Common myeloid progenitor, CD34-positive (primary cell): ENCODE results near the gene FAM83C.

ENCODE experiments used
- CTCF ChIA-PET: fragments of 350-600 bp; sonication (Branson Sonifier 250); formaldehyde crosslinking; loops from one replicate; lab custom pipeline; 2021; ENCODE audit warnings: antibody characterized with exemption; lab: Charles Lee
- POLR2A ChIA-PET: fragments of 350-600 bp; sonication (Branson Sonifier 250); formaldehyde crosslinking; loops from one replicate; lab custom pipeline; 2021; ENCODE audit warnings: antibody characterized with exemption; lab: Charles Lee
- DNase-seq, 3 donors: peaks; one replicate each; pipeline versions ENCODE4 v3.0.0 to v3.0.0-alpha.2; 2013
- H3K27ac ChIP-seq, 2 experiments: 1 replicate in 1 of 2; 2 replicates in 1 of 2; pipeline ENCODE4 v1.7.0; 2013; ENCODE audit warnings: inconsistent platforms in 2 of 2, low read length in 2 of 2, mild to moderate bottlenecking in 2 of 2, low read depth in 1 of 2, moderate library complexity in 1 of 2; ENCODE audit not compliant: severe bottlenecking in 2 of 2, insufficient read depth in 1 of 2, poor library complexity in 1 of 2
- H3K27me3 ChIP-seq, 5 experiments: replicated peaks in 2 of 5; 1 replicate in 3 of 5; 2 replicates in 2 of 5; pipeline versions ENCODE4 v1.6.1 to v1.7.0; 2013; ENCODE audit warnings: low read length in 4 of 5, mild to moderate bottlenecking in 2 of 5, moderate library complexity in 2 of 5, inconsistent platforms in 1 of 5; ENCODE audit not compliant: insufficient read depth in 5 of 5, control insufficient read depth in 4 of 5
- H3K36me3 ChIP-seq, 4 experiments: 1 replicate in 2 of 4; 2 replicates in 2 of 4; pipeline versions ENCODE4 v1.6.1 to v1.7.0; 2013; ENCODE audit warnings: low read length in 3 of 4, control low read depth in 1 of 4, mild to moderate bottlenecking in 1 of 4; ENCODE audit not compliant: control insufficient read depth in 4 of 4, insufficient read depth in 4 of 4
- H3K4me1 ChIP-seq, 4 experiments: 1 replicate in 3 of 4; 2 replicates in 1 of 4; pipeline versions ENCODE4 v1.6.1 to v1.7.1; 2013; ENCODE audit warnings: low read length in 3 of 4, mild to moderate bottlenecking in 3 of 4, control low read depth in 1 of 4, inconsistent platforms in 1 of 4, moderate library complexity in 1 of 4; ENCODE audit not compliant: control insufficient read depth in 4 of 4, insufficient read depth in 4 of 4; ENCODE audit errors: control extremely low read depth in 1 of 4
- H3K4me3 ChIP-seq, 7 experiments: 1 replicate in 4 of 7; 2 replicates in 3 of 7; pipeline versions ENCODE4 v1.5.1 to v1.7.0; 2013; ENCODE audit warnings: mild to moderate bottlenecking in 7 of 7, low read length in 6 of 7, moderate library complexity in 6 of 7, inconsistent platforms in 2 of 7, low read depth in 2 of 7, control low read depth in 1 of 7; ENCODE audit not compliant: insufficient read depth in 4 of 7, control insufficient read depth in 1 of 7; ENCODE audit errors: extremely low read depth in 1 of 7
- H3K9me3 ChIP-seq, 5 experiments: 1 replicate in 4 of 5; 2 replicates in 1 of 5; pipeline versions ENCODE4 v1.6.1 to v1.7.1; 2013; ENCODE audit warnings: low read length in 4 of 5, mild to moderate bottlenecking in 2 of 5, inconsistent platforms in 1 of 5, low read depth in 1 of 5, moderate library complexity in 1 of 5; ENCODE audit not compliant: control insufficient read depth in 4 of 5, insufficient read depth in 2 of 5; ENCODE audit errors: control extremely low read depth in 1 of 5
- WGBS: methylation state at CpG from one replicate; pipeline ENCODE4 v1.1.5; 2013; ENCODE audit not compliant: insufficient coverage; 5-methylcytosine and 5-hydroxymethylcytosine counted together

FAM83C gene

DNA sequence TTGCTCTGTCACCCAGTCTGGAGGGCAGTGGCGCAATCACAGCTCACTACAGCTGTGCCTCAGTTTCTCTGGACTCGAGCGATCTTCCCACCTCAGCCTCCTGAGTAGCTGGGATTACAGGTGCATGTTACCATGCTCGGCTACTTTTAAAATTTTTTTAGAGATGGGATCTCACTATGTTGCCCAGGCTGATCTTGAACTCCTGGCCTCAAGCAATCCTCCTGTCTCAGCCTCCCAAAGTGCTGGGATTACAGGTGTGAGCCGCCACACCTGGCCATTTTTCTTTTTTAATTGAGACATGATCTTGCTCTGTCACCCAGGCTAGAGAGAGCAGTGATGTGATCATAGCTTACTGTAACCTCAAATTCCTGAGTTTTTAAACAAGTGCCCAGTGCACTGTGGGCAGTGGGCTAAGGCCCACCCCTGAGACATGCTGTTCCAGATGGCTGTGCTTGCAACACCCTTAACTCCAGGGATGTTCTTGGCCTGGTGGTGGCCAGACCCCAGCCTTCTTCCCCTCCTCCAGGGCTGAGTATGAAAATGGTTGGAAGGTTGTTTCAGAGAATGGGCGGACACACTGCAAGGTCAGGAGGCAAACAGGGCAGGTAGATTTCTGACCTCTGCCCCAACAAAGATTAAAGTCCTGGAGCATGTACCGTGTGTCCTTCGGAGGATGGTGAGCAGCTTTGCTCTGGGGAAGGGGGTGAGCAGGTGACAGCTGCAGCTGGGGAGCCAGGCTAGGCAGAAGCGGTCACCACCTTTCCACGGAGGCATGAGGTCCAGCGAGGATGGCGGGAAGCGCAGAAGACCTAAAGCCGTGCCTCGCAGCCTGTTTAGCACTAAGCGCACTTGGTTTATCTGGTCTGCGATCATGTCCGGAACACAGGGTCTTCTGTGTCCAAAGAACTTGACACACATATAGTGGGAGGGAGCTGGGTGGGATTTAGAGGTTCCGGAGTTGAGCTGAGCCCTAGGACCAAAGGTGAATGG is 1.4 kb upstream of the FAM83C start:
- H3K9me3 ChIP-seq = no peaks in the 10 kb centered on the region
- no peaks in the 10 kb centered on the region for H3K27me3 ChIP-seq
- WGBS = 97% methylated on average over 13 of the region's 19 CpGs
- no peaks in the 10 kb centered on the region for H3K36me3 ChIP-seq
- no peak overlapping the region for H3K4me3 ChIP-seq
- no peak for DNase-seq
- POLR2A ChIA-PET = no interaction called here
- peaks cover 0 to 2% (median 0%) of the 10 kb centered on the region in 4 experiments for H3K4me1 ChIP-seq
- H3K27ac ChIP-seq = no peak overlapping the region
- CTCF ChIA-PET = interaction anchor here (0.6 to 1.3 kb wide), 3 partner anchors 10 to 93 kb away, joined by 3 read pairs; no protein-coding TSS in a partner anchor

DNA sequence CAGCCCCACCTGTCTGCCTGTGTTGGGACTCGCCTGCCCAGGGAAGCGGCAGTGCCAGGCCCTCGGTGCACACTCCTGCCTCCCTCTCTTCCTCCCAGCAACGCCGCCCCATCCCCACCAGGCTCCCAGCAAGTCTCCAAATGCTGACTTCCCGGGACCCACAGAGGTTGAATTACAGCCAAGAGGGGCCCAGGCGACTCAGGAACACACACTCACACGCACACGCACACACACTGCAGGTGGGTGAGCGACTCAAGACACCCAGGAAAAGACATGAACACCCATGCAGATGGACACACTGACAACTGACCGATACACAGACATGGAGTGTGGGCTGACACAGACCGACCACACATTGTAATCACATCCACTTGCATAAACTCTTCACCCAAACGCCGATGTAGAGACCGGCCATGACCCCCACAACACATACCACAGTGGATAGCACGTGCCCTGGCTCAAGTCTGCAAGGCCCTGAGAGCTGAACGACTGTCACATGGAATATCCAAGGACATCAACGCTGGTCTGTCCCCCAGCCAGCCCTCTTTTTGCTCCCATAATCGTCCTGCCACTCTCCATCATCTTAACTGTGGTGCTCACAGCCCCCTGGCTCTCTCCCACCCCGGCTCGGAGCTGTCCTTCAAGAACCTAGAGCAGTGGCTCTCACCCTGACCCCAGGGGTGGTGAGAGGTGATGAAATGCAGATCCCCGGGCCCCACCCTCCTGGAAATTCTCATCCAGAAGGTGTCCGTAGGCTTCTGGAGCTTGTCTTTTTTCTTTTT is 470 bp upstream of the FAM83C start:
- Histone ChIP-seq H3K4me1 (peaks cover 0 to 2% (median 0%) of the 10 kb centered on the region in 4 experiments), H3K27me3 (no peaks in the 10 kb centered on the region), H3K4me3 (no peak overlapping the region), H3K36me3 (no peaks in the 10 kb centered on the region), H3K27ac (no peak overlapping the region), H3K9me3 (no peaks in the 10 kb centered on the region)
- ChIA-PET CTCF (interaction anchor here (1.3 kb wide), 1 partner anchor 11 kb away, joined by 3 read pairs; no protein-coding TSS in a partner anchor), POLR2A (no interaction called here)
- WGBS = 95% methylated on average over 18 of the region's 23 CpGs
- no peak for DNase-seq

DNA sequence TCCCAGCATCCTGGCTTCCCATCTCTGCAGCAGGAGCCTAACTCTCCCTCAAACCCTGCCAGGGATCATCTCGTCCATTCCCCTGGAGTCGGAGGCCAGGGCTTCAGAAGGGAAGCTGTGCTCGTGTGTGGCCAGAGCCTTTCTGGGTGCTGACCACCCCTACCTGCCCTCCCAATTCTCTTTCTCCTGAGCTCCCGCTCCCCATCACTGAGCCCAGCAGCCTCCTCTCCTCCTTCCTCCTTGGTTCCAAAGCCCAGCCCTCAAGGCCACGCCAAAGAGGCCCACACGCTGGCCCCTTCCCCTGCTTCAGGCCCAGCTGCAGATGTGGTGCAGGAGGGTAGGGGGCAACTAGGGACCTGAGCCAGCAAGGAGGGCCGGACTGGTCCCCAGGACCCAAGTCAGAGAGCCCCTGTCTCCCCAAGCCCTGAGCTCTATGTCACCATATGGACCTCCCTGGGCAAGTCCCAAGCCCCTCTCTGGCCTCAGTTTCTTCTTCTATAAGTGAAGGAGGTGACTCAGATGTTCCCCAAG is 1.3 kb downstream of the FAM83C start:
- ChIA-PET POLR2A (no interaction called here), CTCF (interaction anchor here (1.3 to 4.3 kb wide), 2 partner anchors 13 to 30 kb away, joined by 3 to 17 read pairs; no protein-coding TSS in a partner anchor)
- DNase-seq = no peak
- 94% methylated on average over 4 of the region's 7 CpGs for WGBS
- Histone ChIP-seq H3K36me3 (no peaks in the 10 kb centered on the region), H3K27me3 (no peaks in the 10 kb centered on the region), H3K9me3 (no peaks in the 10 kb centered on the region), H3K4me1 (peaks cover 0 to 1% (median 0%) of the 10 kb centered on the region in 4 experiments), H3K27ac (no peak overlapping the region), H3K4me3 (no peak overlapping the region)

DNA sequence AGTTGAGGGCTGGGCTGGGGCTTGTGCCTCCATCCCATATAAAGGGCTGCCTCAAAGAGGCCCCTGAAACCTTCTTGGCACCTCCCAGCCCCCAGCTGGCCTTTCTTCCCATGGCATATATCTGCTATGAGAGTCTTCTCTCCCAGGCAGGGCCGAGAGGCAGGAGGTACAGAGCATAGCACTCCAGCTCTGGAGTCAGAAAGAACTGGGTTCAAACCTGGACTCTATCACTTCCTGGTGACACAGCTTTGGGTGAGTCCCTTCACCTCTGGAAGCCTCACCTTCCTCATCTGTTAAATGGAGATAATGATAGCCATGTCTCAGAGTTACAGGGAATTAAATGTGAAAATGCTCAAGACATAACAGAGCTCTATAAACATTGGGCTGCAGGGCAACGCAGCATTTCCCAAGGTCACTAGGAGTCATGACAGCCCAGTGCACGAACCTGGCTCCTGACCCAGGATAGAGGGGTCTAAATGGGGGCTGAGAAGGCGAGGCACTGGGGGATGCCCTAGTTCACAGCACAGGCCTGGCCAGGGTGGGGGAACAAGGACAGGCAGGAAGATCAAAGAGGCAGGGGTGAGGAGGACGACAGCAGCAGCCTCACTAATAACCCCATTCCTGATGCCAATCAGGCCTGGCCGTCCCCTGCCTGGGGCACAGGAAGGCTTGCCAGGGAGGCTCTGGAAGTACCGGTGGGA is 1.9 kb downstream of the FAM83C start:
- CTCF ChIA-PET = interaction anchor here (1.3 to 4.3 kb wide), 2 partner anchors 14 to 30 kb away, joined by 3 to 17 read pairs; no protein-coding TSS in a partner anchor
- Histone ChIP-seq H3K36me3 (no peaks in the 10 kb centered on the region), H3K4me3 (no peak overlapping the region), H3K27me3 (no peaks in the 10 kb centered on the region), H3K27ac (no peak overlapping the region), H3K9me3 (no peaks in the 10 kb centered on the region), H3K4me1 (no peaks in the 10 kb centered on the region)
- POLR2A ChIA-PET = no interaction called here
- 93% methylated on average over 7 of the region's 7 CpGs for WGBS
- DNase-seq = no peak

DNA sequence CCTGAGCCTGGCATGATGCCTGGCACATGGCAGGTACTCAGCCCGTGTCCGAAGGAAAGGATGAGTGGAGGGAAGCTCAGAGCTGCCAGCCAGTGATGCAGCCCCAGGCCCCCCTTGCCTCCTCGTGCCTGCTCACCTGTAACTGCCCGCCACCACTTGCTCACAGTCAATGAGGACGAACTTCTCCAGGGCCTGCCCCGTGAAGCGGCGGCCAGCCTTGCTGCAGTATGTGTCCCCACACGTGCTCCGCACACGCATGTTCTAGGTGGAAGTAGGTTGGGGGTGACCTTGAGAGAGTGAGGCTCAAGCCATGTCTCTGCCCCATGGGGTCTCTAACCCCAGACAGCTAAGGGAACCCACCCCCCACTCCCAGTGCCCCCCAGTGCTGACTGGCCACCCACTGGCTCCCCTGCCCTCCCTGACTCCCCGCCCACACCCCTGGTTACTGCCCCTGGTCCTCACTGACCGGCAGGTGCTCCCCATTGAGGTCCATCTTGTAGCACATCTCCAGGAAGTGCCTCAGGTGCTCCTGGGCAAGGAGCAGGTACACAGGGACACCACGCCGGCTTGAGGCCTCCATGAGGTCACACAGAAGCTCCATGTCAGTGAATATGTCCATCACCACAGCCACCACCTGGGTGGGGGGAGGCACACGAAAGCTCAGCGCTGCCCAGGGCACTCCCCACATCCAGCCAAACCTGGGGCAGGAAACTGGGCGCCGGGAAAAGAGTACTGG is 3.7 kb downstream of the FAM83C start:
- POLR2A ChIA-PET = no interaction called here
- CTCF ChIA-PET = interaction anchor here (0.9 to 4.3 kb wide), 6 partner anchors 9 to 160 kb away, joined by 3 to 17 read pairs (median 4); no protein-coding TSS in a partner anchor

More for the DNA sequence above, 3.7 kb downstream of the FAM83C start:
- WGBS = 94% methylated on average over 15 of the region's 19 CpGs
- no peaks in the 10 kb centered on the region for H3K27me3 ChIP-seq
- no peaks in the 10 kb centered on the region for H3K9me3 ChIP-seq
- no peak for DNase-seq
- no peak overlapping the region for H3K4me3 ChIP-seq
- H3K27ac ChIP-seq = no peak overlapping the region
- peaks cover 0 to 13% (median 9%) of the 10 kb centered on the region in 4 experiments for H3K4me1 ChIP-seq
- H3K36me3 ChIP-seq = no peaks in the 10 kb centered on the region
